Ammon's horn (tissue), 1 donor: ENCODE results near the gene BDNF.
"Not testable (repeated sequence)": the region's sequence is repeated elsewhere in the genome, so short reads cannot be mapped to it uniquely, and the experiment has no call there.

Source experiments
- DNase-seq: peaks from one replicate; pipeline ENCODE4 v3.0.0-alpha.2; 2016; ENCODE audit warnings: low spot score

Gene BDNF

GRCh38 chr11:27665508-27666101 is 34.6 kb downstream of the BDNF start:
- not testable (repeated sequence) for DNase-seq

DNA sequence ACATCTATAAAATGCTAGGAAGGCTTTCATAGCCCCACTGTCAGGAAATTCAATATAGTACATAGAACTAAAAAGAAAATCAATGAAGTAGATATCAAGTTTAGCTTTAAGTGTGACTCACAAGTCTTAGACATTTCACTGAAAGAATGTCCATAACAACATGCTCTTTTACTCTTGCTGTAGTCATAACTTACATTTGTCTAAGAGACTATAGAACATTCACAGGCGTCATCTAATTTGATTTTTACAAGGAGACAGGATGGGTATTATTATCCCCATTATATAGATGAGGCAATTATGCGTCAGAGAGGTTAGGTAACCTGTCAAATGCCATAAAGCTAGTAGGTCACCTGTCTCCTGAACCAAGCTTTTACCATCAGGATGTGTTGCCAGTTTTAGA is 36.9 kb downstream of the BDNF start:
- no peak for DNase-seq

DNA sequence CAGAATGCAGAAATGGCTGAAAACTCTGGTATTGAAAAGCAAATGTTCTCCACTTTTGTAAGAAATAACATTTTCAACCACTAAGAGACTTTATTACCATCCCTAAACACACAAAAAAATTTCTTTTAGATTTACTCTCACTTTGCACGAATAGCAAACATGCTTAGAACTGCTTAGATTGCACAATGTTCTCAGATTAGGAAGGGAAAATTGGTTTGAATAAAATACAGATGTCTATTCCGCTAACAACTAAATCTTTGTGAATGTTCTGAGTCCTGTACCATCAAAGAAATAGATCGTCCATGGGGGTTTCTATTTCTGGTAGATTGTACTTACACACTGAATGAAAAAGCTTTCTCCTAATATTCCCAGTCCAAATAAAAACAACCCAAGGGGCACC is 40.1 kb downstream of the BDNF start:
- no peak for DNase-seq

DNA sequence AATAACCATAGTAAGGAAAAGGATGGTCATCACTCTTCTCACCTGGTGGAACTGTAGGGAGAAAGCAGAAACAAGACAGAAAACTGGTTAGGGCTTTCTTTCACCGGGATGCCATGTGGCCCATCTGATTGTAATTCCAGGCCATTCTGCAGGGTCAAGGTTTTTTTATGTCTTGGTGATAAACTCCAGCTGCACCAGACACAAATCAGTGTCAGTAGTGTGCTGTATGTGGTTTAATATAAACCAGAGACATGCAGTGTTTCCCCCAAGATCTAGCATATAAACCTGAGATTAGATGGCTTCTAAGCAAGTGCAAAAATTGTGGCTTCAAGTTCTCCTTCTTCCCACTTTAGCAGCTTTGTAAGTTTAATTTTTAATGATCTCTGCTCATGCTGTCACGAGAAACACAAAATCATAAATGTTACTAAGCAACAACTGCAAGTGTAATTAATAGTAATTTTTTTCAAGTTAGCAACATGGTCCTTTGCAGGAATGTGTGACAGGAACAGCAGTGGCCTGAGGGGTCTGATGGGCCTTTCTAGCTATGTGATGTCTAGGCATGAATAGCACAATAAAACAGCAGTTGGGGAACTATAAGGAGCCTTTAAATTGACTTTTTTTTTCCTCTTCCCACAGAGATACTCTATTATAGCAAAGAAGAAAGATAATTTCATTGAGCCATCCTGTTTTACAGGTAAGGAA is 41.6 kb downstream of the BDNF start:
- DNase-seq = no peak

DNA sequence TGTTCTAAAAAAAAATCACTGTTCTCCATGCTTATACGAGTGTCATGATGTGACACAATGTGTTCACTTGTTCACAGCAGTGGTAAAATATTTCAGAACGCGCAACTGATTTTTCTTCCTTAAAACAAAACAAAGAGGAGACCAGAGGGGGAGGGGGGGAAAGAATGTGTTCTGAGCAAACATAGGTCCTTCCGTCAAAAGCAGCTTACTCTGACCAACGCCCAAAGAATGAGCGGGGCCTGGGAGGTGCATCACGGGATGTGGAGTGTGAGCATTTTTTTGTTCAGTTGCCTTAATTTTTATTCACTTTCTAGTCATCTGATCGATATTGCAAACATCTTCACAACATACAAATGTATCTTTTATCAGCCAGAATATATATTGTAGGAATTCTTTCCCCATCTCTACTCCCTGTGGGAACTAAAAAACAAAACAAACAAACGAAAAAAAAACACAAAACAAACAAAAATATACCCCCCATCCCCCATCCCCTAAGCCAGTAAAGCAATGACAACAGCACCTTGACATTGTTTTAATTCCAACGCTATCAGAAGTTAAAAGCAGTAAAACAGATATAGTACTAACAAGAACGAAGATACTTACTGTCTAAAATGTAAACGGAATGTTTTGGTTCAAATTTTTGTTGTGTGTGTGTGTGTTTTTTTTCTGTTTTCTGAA is 43.3 kb downstream of the BDNF start:
- no peak for DNase-seq

DNA sequence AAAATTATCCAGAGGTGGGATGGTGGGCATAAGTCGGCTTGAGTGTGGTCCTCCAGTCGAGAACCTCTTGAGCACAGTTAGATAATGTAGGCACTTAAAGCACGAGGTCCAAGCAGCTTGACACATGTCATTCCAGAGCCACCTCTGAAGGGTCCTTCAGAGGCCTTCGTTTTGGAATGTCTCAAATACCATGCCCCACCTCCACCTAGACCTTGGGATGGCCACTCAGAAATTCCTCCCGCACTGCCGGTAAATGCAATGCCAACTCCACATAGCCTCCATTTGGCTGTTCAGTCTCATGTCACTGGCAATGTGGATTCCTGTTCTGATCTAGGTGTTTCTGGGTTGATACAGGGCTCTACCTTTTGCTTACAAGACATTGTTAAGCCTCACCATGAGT is 43.9 kb downstream of the BDNF start:
- no peak for DNase-seq

- DNase-seq = no peak
Measured at GRCh38 chr11:27653990-27654758, 46.1 kb downstream of the BDNF start.

- no peak for DNase-seq
Measured at GRCh38 chr11:27651711-27652110, 48.5 kb downstream of the BDNF start.

- DNase-seq = peak; percentile 43
Measured at GRCh38 chr11:27650988-27651387, 49.3 kb downstream of the BDNF start.

- DNase-seq = no peak
Measured at GRCh38 chr11:27649800-27650199, 50.5 kb downstream of the BDNF start.

- no peak for DNase-seq
Measured at GRCh38 chr11:27648840-27649239, 51.4 kb downstream of the BDNF start.

- DNase-seq = no peak
Measured at GRCh38 chr11:27646051-27646818, 54.0 kb downstream of the BDNF start.

DNA sequence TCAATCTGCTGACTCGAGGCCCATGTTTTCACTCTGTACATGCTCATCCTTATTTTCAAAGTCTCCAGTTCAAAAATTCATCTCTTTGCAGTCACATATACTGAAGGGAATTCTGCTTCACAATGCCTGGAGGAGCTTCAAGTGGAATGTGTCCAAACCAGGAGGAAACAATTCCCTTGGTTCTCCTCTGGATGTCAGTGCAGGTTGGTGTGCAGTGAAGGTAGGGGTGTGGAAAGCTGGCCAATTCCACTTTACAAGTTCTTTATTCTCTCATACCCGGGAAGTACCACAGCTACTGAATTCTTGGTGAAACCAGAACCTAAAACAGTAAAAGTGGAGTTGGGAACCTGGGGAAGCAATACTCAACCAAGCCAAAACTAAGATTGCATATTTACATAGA is 57.3 kb downstream of the BDNF start:
- no peak for DNase-seq

DNA sequence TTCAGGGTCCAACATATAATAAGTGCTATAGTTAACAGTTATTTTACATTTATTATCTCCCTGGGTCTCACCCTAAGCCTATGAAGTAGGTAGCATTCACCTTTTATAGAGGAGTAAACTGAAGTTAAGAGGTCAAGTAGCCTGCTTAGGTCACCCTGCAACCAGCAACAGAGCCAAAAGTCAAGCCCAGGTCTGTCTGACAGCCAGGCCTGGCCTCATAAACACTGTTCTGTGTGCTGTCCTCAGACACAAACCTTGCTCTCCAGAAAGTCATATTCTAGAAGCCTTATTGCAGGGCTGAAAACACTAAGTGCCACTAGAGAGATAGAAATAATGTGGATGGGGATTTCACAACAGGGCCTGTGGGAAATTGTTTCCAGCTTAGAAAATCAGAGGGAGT is 59.3 kb downstream of the BDNF start:
- no peak for DNase-seq

GRCh38 chr11:27635567-27636037 is 64.7 kb downstream of the BDNF start:
- DNase-seq = no peak

GRCh38 chr11:27634776-27635175 is 65.5 kb downstream of the BDNF start:
- DNase-seq = not testable (repeated sequence)

GRCh38 chr11:27634282-27634681 is 66.0 kb downstream of the BDNF start:
- DNase-seq = not testable (repeated sequence)

DNA sequence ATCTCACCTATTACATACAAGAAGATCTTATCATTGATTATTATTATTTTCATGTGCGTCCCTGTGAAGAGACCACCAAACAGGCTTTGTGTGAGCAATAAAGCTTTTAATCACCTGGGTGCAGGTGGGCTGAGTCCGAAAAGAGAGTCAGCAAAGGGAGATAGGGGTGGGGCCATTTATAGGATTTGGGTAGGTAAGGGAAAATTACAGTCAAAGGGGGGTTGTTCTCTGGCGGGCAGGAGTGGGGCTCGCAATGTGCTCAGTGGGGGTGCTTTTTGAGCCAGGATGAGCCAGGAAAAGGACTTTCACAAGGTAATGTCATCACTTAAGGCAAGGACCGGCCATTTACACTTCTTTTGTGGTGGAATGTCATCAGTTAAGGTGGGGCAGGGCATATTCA is 71.2 kb downstream of the BDNF start:
- DNase-seq = not testable (repeated sequence)

DNA sequence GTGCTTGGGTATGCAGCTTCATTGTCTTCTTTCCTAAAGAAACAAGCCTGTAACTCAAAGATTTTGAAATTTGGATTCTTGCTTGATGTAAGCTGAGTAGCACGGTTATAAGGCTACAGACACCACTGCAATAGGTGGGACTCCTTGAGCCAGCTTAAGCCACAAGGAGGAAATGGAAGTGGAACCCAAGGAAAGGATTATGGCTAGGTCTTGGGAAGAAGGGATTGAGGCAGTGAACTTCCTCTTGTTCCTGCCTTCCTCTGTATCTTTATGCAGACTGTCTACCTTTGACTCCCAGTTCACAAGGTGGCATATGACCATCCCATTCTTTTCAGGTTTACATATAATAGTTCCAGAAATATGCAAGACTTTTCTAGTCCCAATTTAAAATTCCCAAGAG is 72.3 kb downstream of the BDNF start:
- no peak for DNase-seq

GRCh38 chr11:27626938-27627586 is 73.2 kb downstream of the BDNF start:
- no peak for DNase-seq

- DNase-seq = no peak
Measured at GRCh38 chr11:27626269-27626937, 73.9 kb downstream of the BDNF start.
